H1 (cell line): ENCODE measurements around the gene SYNJ2BP. TPM values are rescaled to one million over a fixed set of nuclear protein-coding genes. Genes with fewer than 3 reads are reported as not detected.

ENCODE experiments used
- CTCF ChIA-PET: fragments of 300-600 bp; sonication (Branson Sonifier 250); formaldehyde crosslinking; loops from one replicate; lab custom pipeline; 2021; ENCODE audit not compliant: partially characterized antibody; lab: Charles Lee
- POLR2A ChIA-PET: fragments of 300-600 bp; sonication (Branson Sonifier 250); formaldehyde crosslinking; loops from one replicate; lab custom pipeline; 2021; ENCODE audit warnings: inconsistent platforms; ENCODE audit not compliant: partially characterized antibody; lab: Charles Lee
- DNase-seq, 2 experiments: peaks; one replicate each; pipeline versions ENCODE4 v3.0.0 to v3.0.0-alpha.2; 2010 to 2022; ENCODE audit warnings: low spot score in 2 of 2, low read depth in 1 of 2, mixed read lengths in 1 of 2
- FAIRE-seq: peaks from 2 replicates; lab custom pipeline; 2011; peaks lifted over from hg19 to GRCh38; lab: Jason Lieb, UNC
- H2AFZ ChIP-seq: 2 replicates; pipeline ENCODE4 v1.8.1; 2012; ENCODE audit warnings: low read length, inconsistent platforms
- H2AK5ac ChIP-seq: 2 replicates; pipeline ENCODE4 v1.6.1; 2013; ENCODE audit warnings: low read depth, low read length
- H2BK120ac ChIP-seq: replicated peaks from 2 replicates; pipeline ENCODE3; 2013; ENCODE audit warnings: low read depth, low read length, inconsistent platforms
- H2BK12ac ChIP-seq: 2 replicates; pipeline ENCODE4 v1.6.1; 2013; ENCODE audit warnings: low read depth, low read length
- H2BK15ac ChIP-seq: 2 replicates; pipeline ENCODE4 v1.6.1; 2013; ENCODE audit warnings: low read length
- H2BK20ac ChIP-seq: 2 replicates; pipeline ENCODE4 v1.6.1; 2013; ENCODE audit warnings: low read length
- H2BK5ac ChIP-seq: 2 replicates; pipeline ENCODE4 v1.6.1; 2013; ENCODE audit warnings: low read depth, low read length
- H3K14ac ChIP-seq: 2 replicates; pipeline ENCODE4 v1.6.1; 2013; ENCODE audit warnings: inconsistent platforms; ENCODE audit not compliant: insufficient read length
- H3K18ac ChIP-seq: 2 replicates; pipeline ENCODE4 v1.6.1; 2013; ENCODE audit warnings: low read length; ENCODE audit errors: extremely low read depth
- H3K23ac ChIP-seq: 2 replicates; pipeline ENCODE4 v1.6.1; 2013; ENCODE audit warnings: inconsistent platforms; ENCODE audit not compliant: insufficient read length
- H3K23me2 ChIP-seq: 2 replicates; pipeline ENCODE4 v1.6.1; 2013; ENCODE audit warnings: low read depth, low read length
- H3K27ac ChIP-seq: 2 replicates; pipeline ENCODE4 v1.6.1; 2011; ENCODE audit warnings: low read depth, low read length, inconsistent platforms
- H3K27me3 ChIP-seq, 4 experiments: replicated peaks in 1 of 4; 1 replicate in 1 of 4; 2 replicates in 3 of 4; pipeline versions ENCODE4 v1.6.1 to v1.8.1; 2011 to 2013; ENCODE audit warnings: low read length in 3 of 4, mild to moderate bottlenecking in 3 of 4, inconsistent platforms in 2 of 4, mixed read lengths in 2 of 4, moderate library complexity in 1 of 4; ENCODE audit not compliant: control insufficient read depth in 3 of 4, insufficient read depth in 3 of 4; ENCODE audit errors: extremely low read depth in 1 of 4
- H3K36me3 ChIP-seq, 4 experiments: 2 replicates each; pipeline versions ENCODE4 v1.6.1 to v1.8.1; 2011 to 2013; ENCODE audit warnings: mild to moderate bottlenecking in 4 of 4, low read length in 3 of 4, moderate library complexity in 2 of 4, control low read depth in 1 of 4, inconsistent platforms in 1 of 4; ENCODE audit not compliant: insufficient read depth in 4 of 4, control insufficient read depth in 2 of 4
- H3K4ac ChIP-seq: replicated peaks from 2 replicates; pipeline ENCODE3; 2013; ENCODE audit warnings: low read length, low read depth, mixed read lengths, inconsistent platforms; ENCODE audit not compliant: insufficient read length
- H3K4me1 ChIP-seq, 4 experiments: replicated peaks in 1 of 4; 1 replicate in 1 of 4; 2 replicates in 3 of 4; pipeline versions ENCODE4 v1.6.1 to v1.8.1; 2011 to 2013; ENCODE audit warnings: low read length in 3 of 4, inconsistent platforms in 2 of 4, mixed read lengths in 1 of 4; ENCODE audit not compliant: insufficient read depth in 4 of 4, control insufficient read depth in 3 of 4
- H3K4me2 ChIP-seq, 2 experiments: 2 replicates each; pipeline versions ENCODE4 v1.6.1 to v1.8.1; 2011 to 2013; ENCODE audit warnings: low read depth in 2 of 2, low read length in 2 of 2, control low read depth in 1 of 2, inconsistent platforms in 1 of 2, mild to moderate bottlenecking in 1 of 2; ENCODE audit not compliant: insufficient read depth in 1 of 2
- H3K4me3 ChIP-seq, 4 experiments: fragments of 200-600, 300-600 bp in 1 of 4; sonication (generic), shearing (Covaris generic), sonication (Bioruptor Twin) in 1 of 4; 2 replicates each; pipeline versions ENCODE4 v1.5.1 to v1.8.1; 2011 to 2016; ENCODE audit warnings: low read length in 4 of 4, low read depth in 3 of 4, control low read depth in 2 of 4, inconsistent platforms in 2 of 4, mild to moderate bottlenecking in 2 of 4, mixed read lengths in 1 of 4, moderate library complexity in 1 of 4; ENCODE audit not compliant: insufficient read depth in 2 of 4; ENCODE audit errors: extremely low read depth in 1 of 4
- H3K56ac ChIP-seq: replicated peaks from 2 replicates; pipeline ENCODE3; 2013; ENCODE audit warnings: low read depth, mild to moderate bottlenecking, mixed read lengths, low read length, inconsistent platforms; ENCODE audit not compliant: insufficient read length
- H3K79me1 ChIP-seq: 2 replicates; pipeline ENCODE4 v1.6.1; 2013; ENCODE audit warnings: low read depth, low read length, control low read depth
- H3K79me2 ChIP-seq, 2 experiments: 2 replicates each; pipeline versions ENCODE4 v1.6.1 to v1.8.1; 2012 to 2013; ENCODE audit warnings: low read length in 2 of 2, mild to moderate bottlenecking in 2 of 2, inconsistent platforms in 1 of 2; ENCODE audit not compliant: insufficient read depth in 2 of 2, control insufficient read depth in 1 of 2
- H3K9ac ChIP-seq, 4 experiments: replicated peaks in 1 of 4; 1 replicate in 1 of 4; 2 replicates in 3 of 4; pipeline versions ENCODE4 v1.6.1 to v1.8.1; 2011 to 2013; ENCODE audit warnings: low read depth in 3 of 4, low read length in 3 of 4, control low read depth in 2 of 4, mild to moderate bottlenecking in 2 of 4, moderate library complexity in 2 of 4, inconsistent platforms in 1 of 4; ENCODE audit errors: extremely low read depth in 1 of 4
- H3K9me3 ChIP-seq, 2 experiments: 2 replicates each; pipeline versions ENCODE4 v1.6.1 to v1.8.1; 2012 to 2013; ENCODE audit warnings: mild to moderate bottlenecking in 2 of 2, moderate library complexity in 2 of 2, control low read depth in 1 of 2, inconsistent platforms in 1 of 2, low read depth in 1 of 2, low read length in 1 of 2, mixed read lengths in 1 of 2; ENCODE audit not compliant: insufficient read depth in 2 of 2
- H4K20me1 ChIP-seq, 2 experiments: replicated peaks in 1 of 2; 2 replicates each; pipeline versions ENCODE3 to v1.8.1; 2011 to 2013; ENCODE audit warnings: inconsistent platforms in 2 of 2, low read length in 2 of 2, mild to moderate bottlenecking in 1 of 2; ENCODE audit not compliant: insufficient read depth in 2 of 2, control insufficient read depth in 1 of 2
- H4K5ac ChIP-seq: 2 replicates; pipeline ENCODE4 v1.6.1; 2013; ENCODE audit warnings: low read length, low read depth, mixed read lengths, inconsistent platforms; ENCODE audit not compliant: insufficient read length
- H4K8ac ChIP-seq: 2 replicates; pipeline ENCODE4 v1.8.0; 2013; ENCODE audit warnings: mild to moderate bottlenecking, moderate library complexity, low read length, inconsistent platforms; ENCODE audit not compliant: insufficient read depth; ENCODE audit errors: extremely low read depth
- H4K91ac ChIP-seq: replicated peaks from 2 replicates; pipeline ENCODE3; 2013; ENCODE audit warnings: low read length, mixed read lengths, inconsistent platforms; ENCODE audit not compliant: insufficient read length
- MAFK ChIP-seq: IDR thresholded peaks from 2 replicates; pipeline ENCODE4 v1.6.1; 2012; ENCODE audit warnings: low read depth, mild to moderate bottlenecking, improper control_type of control experiment, low read length
- WGBS, 2 experiments: shearing (Covaris generic) in 1 of 2; methylation state at CpG; one replicate each; pipeline versions ENCODE4 v1.1.6 to v1.1.7; 2013 to 2015; ENCODE audit warnings: low lambda C conversion rate in 2 of 2, mixed read lengths in 2 of 2, inconsistent platforms in 1 of 2, low coverage in 1 of 2, missing lambda C conversion rate in 1 of 2; ENCODE audit not compliant: insufficient replicate concordance in 2 of 2, insufficient coverage in 1 of 2, insufficient read length in 1 of 2; ENCODE audit errors: extremely low coverage in 1 of 2, missing lambda C conversion rate in 1 of 2; 5-methylcytosine and 5-hydroxymethylcytosine counted together
- polyA plus RNA-seq, 7 experiments: library from polyadenylated mRNA; depleted of rRNA in 3 of 7; stranded (reverse) in 5 of 7; unstranded in 2 of 7; fragments of >200 nt in 5 of 7; fragments of 200-250 nt in 2 of 7; gene quantifications; 1 replicate in 5 of 7; 2 replicates in 1 of 7; 4 replicates in 1 of 7; pipeline versions ENCODE4 v1.2.1 to v1.2.3, GENCODE V29; 2011 to 2013; ENCODE audit warnings: missing spikeins in 2 of 7, mixed read lengths in 2 of 7
- total RNA-seq: library from RNA; stranded (reverse); fragmentation: NEBNext Ultra II Directional; extraction: Animal tissue kit (Norgen Biotek cat#: 25700); gene quantifications from 2 replicates; pipeline ENCODE4 v1.2.1, GENCODE V29; 2021
- TF ChIP-seq, protein P1 (sequence below), 3 experiments: IDR thresholded peaks; 1 replicate in 2 of 3; 2 replicates in 1 of 3; pipeline versions ENCODE4 v1.5.1 to v1.6.1; 2011; ENCODE audit warnings: low read length in 3 of 3, mild to moderate bottlenecking in 3 of 3, inconsistent platforms in 2 of 3, low read depth in 1 of 3, moderate library complexity in 1 of 3; ENCODE audit not compliant: insufficient read depth in 1 of 3; ENCODE audit errors: control extremely low read depth in 1 of 3

Gene SYNJ2BP
- total and polyA plus RNA-seq, 2 of the 8 experiments (the other 6 are each of a cell fraction or from before 2014, with no cell fraction given), result 9.6 to 30.6 TPM

GRCh38 chr14:70382536-70382935, 34.4 kb downstream of the SYNJ2BP start:
- Histone ChIP-seq H3K23me2 (no peaks in the 10 kb centered on the region), H3K4me2 (no peak overlapping the region), H3K4ac (no peak overlapping the region), H4K91ac (no peak overlapping the region), H3K18ac (no peak overlapping the region), H3K23ac (no peak overlapping the region), H2BK120ac (no peak overlapping the region), H4K20me1 (no peaks in the 10 kb centered on the region), H3K4me1 (no peaks in the 10 kb centered on the region), H3K9ac (no peak overlapping the region), H3K36me3 (no peaks in the 10 kb centered on the region; a peak in 3 of 8 replicates), H2BK5ac (no peak overlapping the region), H3K14ac (no peak overlapping the region), H3K27me3 (peaks cover 0 to 1% (median 0%) of the 10 kb centered on the region in 4 experiments; a peak in 1 of 7 replicates), H3K56ac (no peak overlapping the region), H4K8ac (no peak overlapping the region), H4K5ac (no peak overlapping the region), H2AFZ (no peak overlapping the region), H3K79me1 (no peaks in the 10 kb centered on the region), H2AK5ac (no peak overlapping the region), H3K9me3 (no peaks in the 10 kb centered on the region), H3K4me3 (no peak overlapping the region), H3K79me2 (no peaks in the 10 kb centered on the region), H2BK20ac (no peak overlapping the region), H2BK12ac (no peak overlapping the region), H2BK15ac (no peak overlapping the region), H3K27ac (no peak overlapping the region)
- FAIRE-seq (no peak), DNase-seq (no peak)
- peak; percentile 31; the same call in 1 of the 2 replicates for TF ChIP-seq MAFK
- TF ChIP-seq, protein P1, sequence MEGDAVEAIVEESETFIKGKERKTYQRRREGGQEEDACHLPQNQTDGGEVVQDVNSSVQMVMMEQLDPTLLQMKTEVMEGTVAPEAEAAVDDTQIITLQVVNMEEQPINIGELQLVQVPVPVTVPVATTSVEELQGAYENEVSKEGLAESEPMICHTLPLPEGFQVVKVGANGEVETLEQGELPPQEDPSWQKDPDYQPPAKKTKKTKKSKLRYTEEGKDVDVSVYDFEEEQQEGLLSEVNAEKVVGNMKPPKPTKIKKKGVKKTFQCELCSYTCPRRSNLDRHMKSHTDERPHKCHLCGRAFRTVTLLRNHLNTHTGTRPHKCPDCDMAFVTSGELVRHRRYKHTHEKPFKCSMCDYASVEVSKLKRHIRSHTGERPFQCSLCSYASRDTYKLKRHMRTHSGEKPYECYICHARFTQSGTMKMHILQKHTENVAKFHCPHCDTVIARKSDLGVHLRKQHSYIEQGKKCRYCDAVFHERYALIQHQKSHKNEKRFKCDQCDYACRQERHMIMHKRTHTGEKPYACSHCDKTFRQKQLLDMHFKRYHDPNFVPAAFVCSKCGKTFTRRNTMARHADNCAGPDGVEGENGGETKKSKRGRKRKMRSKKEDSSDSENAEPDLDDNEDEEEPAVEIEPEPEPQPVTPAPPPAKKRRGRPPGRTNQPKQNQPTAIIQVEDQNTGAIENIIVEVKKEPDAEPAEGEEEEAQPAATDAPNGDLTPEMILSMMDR (IDR thresholded peaks at IDR 0.05; ENCODE audit: control extremely low read depth in 1 of 3, insufficient read depth in 1 of 3, low read depth in 1 of 3, low read length in 3 of 3), result no peak
- ChIA-PET CTCF (no interaction called here), POLR2A (no interaction called here)
- 85% methylated on average over 2 of the region's 2 CpGs; no CpG with 5 or more reads in 1 of the 2 experiments for WGBS, 2 experiments
